Myometrial cell (primary cell): ENCODE data around the gene SLC31A2. TPM values are rescaled to one million over a fixed set of nuclear protein-coding genes. Genes with fewer than 3 reads are reported as not detected.

Source experiments
- total RNA-seq: library from RNA; depleted of rRNA; stranded (reverse); fragments of >200 nt; gene quantifications from 2 replicates; pipeline ENCODE4 v1.2.3, GENCODE V29; 2015

The SLC31A2 gene, protein sequence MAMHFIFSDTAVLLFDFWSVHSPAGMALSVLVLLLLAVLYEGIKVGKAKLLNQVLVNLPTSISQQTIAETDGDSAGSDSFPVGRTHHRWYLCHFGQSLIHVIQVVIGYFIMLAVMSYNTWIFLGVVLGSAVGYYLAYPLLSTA
- 19.9 and 24.3 TPM in 2 replicates for total RNA-seq

DNA sequence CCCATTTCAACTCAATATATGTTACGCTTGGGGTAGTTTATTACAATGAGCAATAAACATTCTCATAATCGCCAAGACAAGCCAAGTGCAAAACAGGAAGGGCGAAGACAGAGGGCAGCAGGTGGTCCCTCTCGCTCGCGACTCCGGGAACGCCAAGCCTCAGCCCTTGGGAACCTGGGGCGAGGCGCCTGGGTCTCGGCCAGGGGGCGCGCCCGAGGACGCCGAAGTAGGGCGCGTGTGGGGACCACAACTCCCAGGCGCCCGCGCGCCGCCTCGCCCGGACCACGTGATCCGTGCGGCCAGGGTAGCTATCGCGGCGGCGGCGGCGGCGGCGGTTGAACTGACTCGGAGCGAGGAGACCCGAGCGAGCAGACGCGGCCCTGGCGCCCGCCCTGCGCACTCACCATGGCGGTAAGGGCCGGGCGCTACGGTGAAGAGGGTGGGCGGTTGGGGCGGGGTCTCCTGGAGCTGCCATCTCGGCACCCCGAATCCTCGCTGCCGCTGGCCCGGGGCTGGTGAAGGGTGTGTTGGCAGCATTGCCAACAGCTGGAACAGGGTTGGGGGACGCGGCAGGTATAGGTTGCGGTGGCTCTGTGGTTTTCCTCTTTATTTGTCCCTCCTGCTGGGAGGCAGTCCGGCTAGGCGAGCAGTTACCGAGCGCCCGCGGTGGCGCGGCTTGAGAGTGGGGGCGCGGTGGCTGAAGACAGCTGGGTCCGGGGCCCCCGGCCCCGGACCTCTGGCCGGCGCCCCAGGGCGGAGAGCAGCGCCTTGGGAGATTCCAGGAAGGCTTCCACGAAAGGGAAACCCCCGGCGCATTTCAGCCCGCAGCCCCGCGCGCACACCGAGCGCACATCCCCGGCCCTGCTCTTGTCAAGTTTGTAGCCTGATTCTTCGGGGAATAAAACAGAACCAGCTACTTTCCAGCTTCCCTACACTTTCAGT lies at the start of gene SLC31A2:
SLC31A2 (plus strand) TSS at position 338 of the 942 bp plus-strand sequence; CDS start at position 406, 68 bp downstream.

Other genes with a start within 250 kb of the SLC31A2 start
- 1.7 and 3.7 TPM in 2 replicates for gene ZNF883, start 138.8 kb upstream of the SLC31A2 start, total RNA-seq
- 0.29 and 1.9 TPM in 2 replicates for gene ZFP37, start 94.3 kb upstream of the SLC31A2 start, total RNA-seq
- gene FKBP15, start 70.3 kb downstream of the SLC31A2 start, total RNA-seq, result 12.4 and 21.3 TPM in 2 replicates
- gene SLC31A1, start 70.5 kb downstream of the SLC31A2 start, total RNA-seq, result 29.7 and 36.0 TPM in 2 replicates
- gene CDC26, start 124.6 kb downstream of the SLC31A2 start, total RNA-seq, result 30.0 and 39.5 TPM in 2 replicates
- 22.5 and 27.8 TPM in 2 replicates for gene PRPF4, start 124.7 kb downstream of the SLC31A2 start, total RNA-seq
- gene RNF183, start 152.4 kb downstream of the SLC31A2 start, total RNA-seq, result not detected in 2 replicates
- 0.29 and 2.1 TPM in 2 replicates for gene WDR31, start 189.3 kb downstream of the SLC31A2 start, total RNA-seq
- not detected in 2 replicates for gene BSPRY, start 198.5 kb downstream of the SLC31A2 start, total RNA-seq
- 7.5 and 8.9 TPM in 2 replicates for gene HDHD3, start 226.0 kb downstream of the SLC31A2 start, total RNA-seq